BJ (cell line): ENCODE measurements around the gene ZNF148. TPM values are rescaled to one million over a fixed set of nuclear protein-coding genes. Genes with fewer than 3 reads are reported as not detected.

Experiments used
- CTCF ChIA-PET: fragments of 350-600 bp; formaldehyde crosslinking; extraction: SDS; loops from one replicate; lab custom pipeline; 2021; ENCODE audit warnings: antibody characterized with exemption, inconsistent platforms; lab: Yijun Ruan, JAX
- POLR2A ChIA-PET: fragments of 300-600 bp; sonication (Branson Sonifier 250); formaldehyde crosslinking; extraction: SDS; loops from one replicate; lab custom pipeline; 2021; ENCODE audit warnings: antibody characterized with exemption; lab: Charles Lee
- DNase-seq: peaks from one replicate; pipeline ENCODE4 v3.0.0-alpha.2; 2011; ENCODE audit warnings: low read depth
- H3K27me3 ChIP-seq: 2 replicates; pipeline ENCODE4 v1.6.0; 2011; ENCODE audit warnings: low read length; ENCODE audit not compliant: control insufficient read depth, insufficient read depth
- H3K36me3 ChIP-seq: 2 replicates; pipeline ENCODE4 v1.5.1; 2011; ENCODE audit warnings: low read length; ENCODE audit not compliant: control insufficient read depth, insufficient read depth
- H3K4me3 ChIP-seq: 2 replicates; pipeline ENCODE4 v1.5.1; 2011; ENCODE audit warnings: low read depth, mild to moderate bottlenecking, control low read depth, low read length
- polyA plus RNA-seq: library from polyadenylated mRNA; depleted of rRNA; stranded (reverse); fragments of >200 nt; gene quantifications from 2 replicates; pipeline ENCODE4 v1.2.3, GENCODE V29; 2011
- TF ChIP-seq, protein P1 (sequence below): IDR thresholded peaks from 2 replicates; pipeline ENCODE4 v1.5.1; 2011; ENCODE audit warnings: low read depth, mild to moderate bottlenecking, control low read depth, inconsistent platforms, low read length, moderate library complexity; ENCODE audit not compliant: insufficient read depth

Gene ZNF148
- polyA plus RNA-seq, 1 experiment: 18.4 TPM

DNA sequence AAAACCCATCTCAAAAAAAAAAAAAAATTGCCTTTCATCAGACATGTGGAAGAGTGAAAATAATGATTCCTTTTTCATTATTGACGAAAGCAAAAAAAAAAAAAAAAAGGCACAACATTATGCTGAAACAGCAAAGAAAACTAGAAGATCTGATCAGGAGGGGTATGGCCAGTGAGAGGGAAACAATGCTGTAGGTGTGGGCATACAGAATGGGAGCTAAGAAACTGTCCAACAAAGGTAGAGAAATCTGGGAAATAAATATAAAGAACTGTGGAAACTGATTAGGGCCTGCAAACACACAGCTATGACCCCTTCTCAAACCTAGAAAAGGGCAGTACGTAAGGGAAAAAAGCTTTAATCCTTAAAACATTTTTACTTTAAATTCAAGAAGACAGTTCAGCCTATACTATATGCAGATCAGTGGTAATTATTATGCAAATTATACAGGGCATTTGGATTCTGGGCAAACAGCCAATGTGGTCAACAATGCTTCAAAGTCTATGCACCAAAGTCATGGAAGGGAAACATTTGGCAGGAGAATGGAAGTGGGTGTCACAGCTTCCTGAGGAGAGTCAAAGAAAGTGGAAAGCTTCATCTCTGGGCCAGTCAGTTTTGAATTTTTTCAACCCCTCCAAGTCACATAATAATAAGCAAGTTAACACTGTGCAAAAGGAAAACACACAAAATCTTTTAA lies 94.3 kb downstream of the ZNF148 start:
- DNase-seq: no peak
- TF ChIP-seq, protein P1, sequence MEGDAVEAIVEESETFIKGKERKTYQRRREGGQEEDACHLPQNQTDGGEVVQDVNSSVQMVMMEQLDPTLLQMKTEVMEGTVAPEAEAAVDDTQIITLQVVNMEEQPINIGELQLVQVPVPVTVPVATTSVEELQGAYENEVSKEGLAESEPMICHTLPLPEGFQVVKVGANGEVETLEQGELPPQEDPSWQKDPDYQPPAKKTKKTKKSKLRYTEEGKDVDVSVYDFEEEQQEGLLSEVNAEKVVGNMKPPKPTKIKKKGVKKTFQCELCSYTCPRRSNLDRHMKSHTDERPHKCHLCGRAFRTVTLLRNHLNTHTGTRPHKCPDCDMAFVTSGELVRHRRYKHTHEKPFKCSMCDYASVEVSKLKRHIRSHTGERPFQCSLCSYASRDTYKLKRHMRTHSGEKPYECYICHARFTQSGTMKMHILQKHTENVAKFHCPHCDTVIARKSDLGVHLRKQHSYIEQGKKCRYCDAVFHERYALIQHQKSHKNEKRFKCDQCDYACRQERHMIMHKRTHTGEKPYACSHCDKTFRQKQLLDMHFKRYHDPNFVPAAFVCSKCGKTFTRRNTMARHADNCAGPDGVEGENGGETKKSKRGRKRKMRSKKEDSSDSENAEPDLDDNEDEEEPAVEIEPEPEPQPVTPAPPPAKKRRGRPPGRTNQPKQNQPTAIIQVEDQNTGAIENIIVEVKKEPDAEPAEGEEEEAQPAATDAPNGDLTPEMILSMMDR: no peak
- Histone ChIP-seq H3K4me3 (no peak overlapping the region), H3K36me3 (no peaks in the 10 kb centered on the region), H3K27me3 (no peaks in the 10 kb centered on the region)
- ChIA-PET CTCF (interaction anchor here (1.8 kb wide), 2 partner anchors 8 to 31 kb away, joined by 4 to 5 read pairs; no protein-coding TSS in a partner anchor), POLR2A (no interaction called here)

DNA sequence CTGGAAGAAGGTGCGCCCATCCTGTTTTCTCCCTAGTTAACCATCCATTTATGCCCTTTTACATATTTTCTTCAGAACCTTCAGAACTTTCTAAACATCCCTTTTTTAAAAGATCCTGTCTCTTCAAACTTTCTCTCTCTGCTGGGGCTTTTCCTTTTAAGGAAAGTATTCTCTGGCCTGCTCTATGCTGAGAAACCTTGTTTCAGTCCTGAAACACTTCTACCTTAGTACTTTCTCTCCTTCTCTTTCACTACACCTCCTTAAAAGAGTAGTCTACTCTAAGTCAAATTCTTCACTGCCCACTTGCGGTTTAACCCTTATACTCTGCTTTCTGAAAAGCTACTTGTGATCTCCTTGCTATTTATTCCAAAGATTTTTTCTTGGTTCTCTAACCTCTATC lies 97.0 kb downstream of the ZNF148 start:
- ChIA-PET POLR2A (no interaction called here), CTCF (interaction anchor here (0.6 to 0.7 kb wide), 2 partner anchors 17 to 283 kb away, joined by 3 to 4 read pairs; no protein-coding TSS in a partner anchor)
- H3K27me3 ChIP-seq: no peaks in the 10 kb centered on the region
- no peak for DNase-seq
- no peaks in the 10 kb centered on the region for H3K36me3 ChIP-seq
- TF ChIP-seq, protein P1: no peak
- no peak overlapping the region for H3K4me3 ChIP-seq

DNA sequence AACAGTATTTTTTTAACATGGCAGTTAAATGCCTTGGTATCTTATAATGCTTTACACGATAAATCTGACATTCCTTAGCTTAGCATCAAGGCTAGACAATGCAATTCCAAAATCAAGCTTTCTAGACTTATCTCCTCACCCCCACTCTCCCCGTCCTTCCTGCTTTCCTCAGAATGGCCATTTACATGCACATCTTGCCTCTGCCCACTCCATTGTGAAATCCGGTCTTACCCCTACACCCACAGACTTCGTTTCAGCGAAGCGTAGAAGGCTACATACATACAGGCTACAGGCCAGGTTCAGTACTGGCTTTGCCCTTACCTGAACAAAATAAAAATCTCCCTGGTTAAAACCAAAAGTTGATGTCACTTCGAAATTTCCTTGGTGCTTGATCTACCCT lies 104.0 kb downstream of the ZNF148 start:
- CTCF ChIA-PET: no interaction called here

DNA sequence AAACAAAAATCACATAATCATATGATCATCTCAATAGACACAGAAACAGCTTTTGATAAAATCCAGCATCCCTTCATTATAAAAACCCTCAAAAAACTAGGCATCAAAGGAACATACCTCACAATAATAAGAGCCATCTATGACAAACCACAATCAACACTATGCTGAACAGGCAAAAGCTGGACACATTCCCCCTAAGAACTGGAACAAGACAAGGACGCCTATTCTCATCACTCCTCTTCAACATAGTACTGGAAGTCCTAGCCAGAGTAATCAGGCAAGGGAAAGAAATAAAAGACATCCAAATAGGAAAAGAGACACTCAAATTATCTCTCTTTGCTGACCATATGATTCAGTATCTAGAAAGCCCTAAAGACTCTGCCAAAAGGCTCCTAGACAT lies 107.7 kb downstream of the ZNF148 start:
- peaks cover 2% of the 10 kb centered on the region for H3K36me3 ChIP-seq
- no peak for DNase-seq
- no peak overlapping the region for H3K4me3 ChIP-seq
- ChIA-PET CTCF (no interaction called here), POLR2A (interaction anchor here (0.5 kb wide), 1 partner anchor 267 kb away, joined by 3 read pairs; no protein-coding TSS in a partner anchor)
- no peaks in the 10 kb centered on the region for H3K27me3 ChIP-seq
- TF ChIP-seq, protein P1: no peak

More for the DNA sequence above, 104.0 kb downstream of the ZNF148 start:
- POLR2A ChIA-PET: no interaction called here
- TF ChIP-seq, protein P1: no peak
- no peak for DNase-seq
- peaks cover 2% of the 10 kb centered on the region for H3K36me3 ChIP-seq
- no peaks in the 10 kb centered on the region for H3K27me3 ChIP-seq
- no peak overlapping the region for H3K4me3 ChIP-seq

DNA sequence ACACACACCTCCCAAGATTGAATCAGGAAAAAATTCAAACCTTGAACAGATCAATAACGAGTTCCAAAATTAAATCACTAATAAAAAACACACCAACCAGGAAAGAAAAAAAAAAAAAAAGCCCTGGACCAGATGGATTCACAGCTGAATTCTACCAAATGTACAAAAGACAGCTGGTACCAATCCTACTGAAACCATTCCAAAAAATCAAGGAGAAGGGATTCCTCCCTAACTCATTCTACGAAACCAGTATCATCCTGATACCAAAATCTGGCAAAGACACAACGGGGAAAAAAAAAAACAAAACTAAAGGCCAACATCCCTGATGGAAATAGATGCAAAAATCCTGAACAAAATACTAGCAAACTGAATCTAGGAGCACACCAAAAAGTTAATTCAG lies 108.2 kb downstream of the ZNF148 start:
- no peak for DNase-seq
- CTCF ChIA-PET: no interaction called here
- no peak overlapping the region for H3K4me3 ChIP-seq
- H3K27me3 ChIP-seq: no peaks in the 10 kb centered on the region
- TF ChIP-seq, protein P1: no peak
- peaks cover 2% of the 10 kb centered on the region for H3K36me3 ChIP-seq
- POLR2A ChIA-PET: no interaction called here
